Gastrocnemius medialis (tissue), 4 donors: ENCODE measurements around the gene LY6G6C.

Experiments
- CTCF ChIP-seq, 5 experiments: fragments of 450-650 bp in 3 of 5; fragments of 200-600 bp in 2 of 5; sonication (generic) in 2 of 5; IDR thresholded peaks in 4 of 5; conservative IDR thresholded peaks in 1 of 5; 1 replicate in 4 of 5; 2 replicates in 1 of 5; pipeline ENCODE4 v1.5.1; 2016 to 2019; ENCODE audit warnings: antibody characterized with exemption in 5 of 5, mild to moderate bottlenecking in 3 of 5, moderate library complexity in 3 of 5
- POLR2A ChIP-seq, 2 donors: fragments of 450-650 bp; IDR thresholded peaks; one replicate each; pipeline ENCODE4 v1.6.1; 2017; ENCODE audit warnings: antibody characterized with exemption in 2 of 2, mild to moderate bottlenecking in 2 of 2, moderate library complexity in 2 of 2

GRCh38 chr6:31676322-31676903 is 45.1 kb downstream of the LY6G6C start:
- TF ChIP-seq CTCF (IDR thresholded peaks at IDR 0.05 in 4 of 5, conservative IDR thresholded peaks at IDR 0.05 in 1 of 5), result no peak
- no peak for TF ChIP-seq POLR2A (IDR thresholded peaks at IDR 0.05)
